Upper lobe of left lung (tissue), 4 donors: ENCODE results near the gene RPL37A.

Source experiments
- EP300 ChIP-seq, 4 donors: sonication (generic); formaldehyde crosslinking; IDR thresholded peaks; one replicate each; pipeline ENCODE4 v1.5.1; 2017; ENCODE audit warnings: antibody characterized with exemption in 4 of 4, control low read depth in 2 of 4
- POLR2A ChIP-seq, 4 donors: fragments of 450-650 bp; IDR thresholded peaks; one replicate each; pipeline ENCODE4 v1.5.1; 2016 to 2017; ENCODE audit warnings: antibody characterized with exemption in 4 of 4, mild to moderate bottlenecking in 2 of 4
- POLR2AphosphoS5 ChIP-seq, 2 donors: sonication (generic); formaldehyde crosslinking; IDR thresholded peaks; one replicate each; pipeline ENCODE4 v1.5.1; 2017; ENCODE audit warnings: antibody characterized with exemption in 2 of 2
- TF ChIP-seq, protein P1 (sequence below), 6 experiments: fragments of 450-650 bp in 4 of 6; fragments of 200-600 bp in 2 of 6; sonication (generic) in 2 of 6; IDR thresholded peaks; one replicate each; pipeline ENCODE4 v1.5.1; 2016 to 2019; ENCODE audit warnings: antibody characterized with exemption in 6 of 6

- TF ChIP-seq, protein P1, sequence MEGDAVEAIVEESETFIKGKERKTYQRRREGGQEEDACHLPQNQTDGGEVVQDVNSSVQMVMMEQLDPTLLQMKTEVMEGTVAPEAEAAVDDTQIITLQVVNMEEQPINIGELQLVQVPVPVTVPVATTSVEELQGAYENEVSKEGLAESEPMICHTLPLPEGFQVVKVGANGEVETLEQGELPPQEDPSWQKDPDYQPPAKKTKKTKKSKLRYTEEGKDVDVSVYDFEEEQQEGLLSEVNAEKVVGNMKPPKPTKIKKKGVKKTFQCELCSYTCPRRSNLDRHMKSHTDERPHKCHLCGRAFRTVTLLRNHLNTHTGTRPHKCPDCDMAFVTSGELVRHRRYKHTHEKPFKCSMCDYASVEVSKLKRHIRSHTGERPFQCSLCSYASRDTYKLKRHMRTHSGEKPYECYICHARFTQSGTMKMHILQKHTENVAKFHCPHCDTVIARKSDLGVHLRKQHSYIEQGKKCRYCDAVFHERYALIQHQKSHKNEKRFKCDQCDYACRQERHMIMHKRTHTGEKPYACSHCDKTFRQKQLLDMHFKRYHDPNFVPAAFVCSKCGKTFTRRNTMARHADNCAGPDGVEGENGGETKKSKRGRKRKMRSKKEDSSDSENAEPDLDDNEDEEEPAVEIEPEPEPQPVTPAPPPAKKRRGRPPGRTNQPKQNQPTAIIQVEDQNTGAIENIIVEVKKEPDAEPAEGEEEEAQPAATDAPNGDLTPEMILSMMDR (IDR thresholded peaks at IDR 0.05), result no peak
- no peak for TF ChIP-seq POLR2A (IDR thresholded peaks at IDR 0.05)
- no peak for TF ChIP-seq POLR2AphosphoS5 (IDR thresholded peaks at IDR 0.05)
- TF ChIP-seq EP300 (IDR thresholded peaks at IDR 0.05), result no peak
These were observed 3.0 kb upstream of the RPL37A start for GRCh38 chr2:216495656-216496055.
